HG02623 (cell line): ENCODE data around the gene MYRIP.

Experiments used
- ATAC-seq: cut with Tn5 transposase; IDR thresholded peaks from one replicate; pipeline ENCODE4 v1.9.1; 2021; ENCODE audit warnings: moderate library complexity; ENCODE audit not compliant: unreplicated experiment

The MYRIP gene

DNA sequence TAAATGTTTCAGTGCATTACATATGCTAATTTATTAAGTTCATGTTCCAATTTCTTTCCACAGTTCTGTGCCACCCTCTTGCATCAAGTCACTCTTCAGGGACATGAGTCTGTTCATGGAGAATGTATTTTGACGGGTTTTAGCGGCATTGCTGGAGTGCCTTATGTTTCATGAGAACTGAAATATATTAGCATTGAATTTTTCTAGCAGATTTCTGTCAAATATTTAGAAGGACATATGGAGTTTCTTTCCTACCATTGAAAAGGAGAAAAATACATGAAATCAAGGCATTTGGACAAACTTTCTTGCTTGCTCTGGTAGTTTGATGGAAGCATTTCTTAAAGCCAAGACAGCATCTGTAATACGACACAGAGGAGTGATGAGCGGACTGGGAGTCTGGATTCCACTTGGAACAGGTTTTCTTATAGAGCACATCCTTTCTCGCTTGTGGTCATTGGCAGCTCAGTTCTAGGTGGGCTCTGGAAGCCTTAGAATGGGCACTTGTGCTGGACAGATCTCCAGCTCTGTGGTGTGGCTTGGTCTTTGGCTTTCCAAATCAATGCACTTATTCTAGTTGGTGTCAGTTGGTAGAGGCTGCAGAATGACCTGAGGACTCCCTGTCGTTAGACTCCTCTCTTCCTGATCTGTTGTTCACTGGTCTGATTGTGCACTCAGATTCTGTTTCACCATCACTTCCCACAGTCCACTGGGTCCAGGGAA lies 415.5 kb downstream of the MYRIP start:
- no peak for ATAC-seq

- no peak for ATAC-seq
Measured at GRCh38 chr3:40226636-40227035, 417.2 kb downstream of the MYRIP start.

GRCh38 chr3:40228792-40229350 lies 419.5 kb downstream of the MYRIP start:
- no peak for ATAC-seq

DNA sequence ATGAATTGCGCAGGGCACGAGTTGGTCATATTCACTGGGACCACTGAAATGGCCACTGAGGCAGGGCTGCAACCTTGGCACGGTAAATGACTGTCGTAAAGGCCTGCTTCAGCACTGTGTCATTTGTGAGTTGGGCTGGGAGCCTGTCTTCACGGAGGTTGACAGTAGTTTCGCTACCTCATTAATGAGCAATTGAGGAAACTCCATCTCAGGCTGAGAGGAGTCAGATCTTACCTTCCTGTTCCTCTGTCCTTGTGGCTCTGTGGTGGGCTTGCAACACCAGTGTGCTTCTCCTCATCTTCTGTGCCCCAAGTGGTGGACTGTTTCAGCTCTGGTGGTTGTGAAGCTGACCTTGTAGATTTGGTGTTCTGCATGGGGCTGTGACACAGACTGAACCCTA lies 420.0 kb downstream of the MYRIP start:
- no peak for ATAC-seq

DNA sequence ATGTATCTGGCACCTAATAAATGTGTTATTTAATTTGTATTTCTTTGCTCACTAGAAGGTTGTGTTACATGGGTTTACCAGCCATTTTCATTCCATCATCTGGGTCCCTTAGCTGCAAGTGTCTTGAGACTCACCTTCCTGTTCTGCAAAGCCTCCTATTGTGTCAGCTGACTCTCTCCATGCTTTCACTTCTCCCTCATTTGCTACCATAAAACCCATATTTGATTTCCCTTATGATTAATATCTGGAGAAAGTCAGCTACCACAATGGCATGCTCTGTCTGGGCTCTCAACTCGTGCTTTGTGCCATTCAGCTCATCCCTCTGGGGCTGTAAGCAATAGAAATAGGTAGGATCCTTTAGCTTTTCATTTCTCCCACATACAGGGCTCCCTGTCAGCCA lies 420.6 kb downstream of the MYRIP start:
- no peak for ATAC-seq

DNA sequence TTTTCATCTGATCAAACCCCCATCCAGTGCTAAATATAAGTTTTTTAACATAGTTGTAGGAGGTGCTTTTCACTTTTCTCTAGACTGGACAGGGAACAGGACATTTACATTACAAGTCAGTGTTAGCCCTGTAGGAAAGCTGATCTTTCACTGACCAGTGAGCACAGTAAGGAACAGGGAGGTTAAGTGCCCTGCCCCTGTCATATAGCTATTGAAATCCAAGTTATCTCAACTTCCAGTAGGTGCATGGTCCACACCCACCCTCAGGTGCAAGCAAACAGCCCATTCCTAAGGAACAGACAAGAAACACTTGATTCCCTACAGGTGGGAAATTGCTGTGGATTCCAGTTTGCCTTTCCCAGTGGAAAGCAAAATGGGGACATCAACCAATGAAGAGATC lies 421.0 kb downstream of the MYRIP start:
- ATAC-seq, result no peak

GRCh38 chr3:40232626-40233025 lies 423.2 kb downstream of the MYRIP start:
- ATAC-seq, result no peak

DNA sequence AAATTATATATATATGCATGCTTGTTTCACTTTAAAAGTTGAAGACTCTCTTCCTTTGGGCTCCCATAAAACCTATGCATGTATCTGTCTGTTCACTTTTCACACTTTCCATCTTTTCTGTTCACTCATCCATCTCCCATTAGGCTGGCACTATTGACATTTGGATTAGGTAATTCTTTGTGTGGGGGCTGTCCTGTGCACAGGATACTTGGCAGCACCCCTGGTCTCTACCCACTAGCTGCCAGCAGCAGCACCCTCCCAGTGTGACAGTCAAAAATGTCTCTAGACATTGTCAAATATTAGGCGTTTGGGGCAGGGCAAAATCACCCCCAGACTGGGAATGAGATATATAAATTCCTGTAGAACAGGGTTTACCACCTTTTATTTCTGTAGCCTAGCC lies 427.8 kb downstream of the MYRIP start:
- no peak for ATAC-seq

DNA sequence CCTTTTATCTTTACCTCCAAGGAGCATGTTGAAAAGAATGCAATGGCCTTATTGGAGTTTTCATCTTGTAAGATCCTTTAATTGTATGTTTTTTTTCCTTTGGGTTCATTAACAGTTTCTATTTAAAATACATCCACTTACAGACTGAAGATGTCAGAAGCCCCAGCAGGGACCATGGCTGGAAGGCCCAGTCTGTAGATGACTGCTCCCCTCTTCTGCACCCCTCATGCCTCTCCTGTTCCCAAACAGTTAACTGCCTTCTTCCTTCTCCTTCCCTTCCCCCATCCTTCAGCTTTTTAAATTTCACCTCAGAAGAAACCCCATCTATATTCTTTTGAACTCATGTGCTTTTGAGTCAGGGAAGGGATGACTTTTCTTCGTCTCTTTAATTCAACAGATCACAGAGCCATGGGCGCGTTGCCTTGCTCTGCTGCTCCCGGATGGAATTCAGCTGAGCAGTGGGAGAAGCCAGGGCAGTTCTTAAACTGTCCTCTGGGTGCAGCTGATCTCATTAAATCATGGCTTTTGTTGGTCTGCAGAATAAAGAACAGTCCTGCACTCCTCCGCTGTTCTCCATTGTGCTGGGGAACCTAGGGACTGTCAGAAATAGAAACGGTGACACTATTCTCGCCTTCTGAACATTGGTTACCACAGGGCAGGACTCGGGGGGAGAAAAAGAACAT lies 428.6 kb downstream of the MYRIP start:
- no peak for ATAC-seq

GRCh38 chr3:40240921-40241320 lies 431.5 kb downstream of the MYRIP start:
- no peak for ATAC-seq

GRCh38 chr3:40242216-40242615 lies 432.8 kb downstream of the MYRIP start:
- no peak for ATAC-seq

DNA sequence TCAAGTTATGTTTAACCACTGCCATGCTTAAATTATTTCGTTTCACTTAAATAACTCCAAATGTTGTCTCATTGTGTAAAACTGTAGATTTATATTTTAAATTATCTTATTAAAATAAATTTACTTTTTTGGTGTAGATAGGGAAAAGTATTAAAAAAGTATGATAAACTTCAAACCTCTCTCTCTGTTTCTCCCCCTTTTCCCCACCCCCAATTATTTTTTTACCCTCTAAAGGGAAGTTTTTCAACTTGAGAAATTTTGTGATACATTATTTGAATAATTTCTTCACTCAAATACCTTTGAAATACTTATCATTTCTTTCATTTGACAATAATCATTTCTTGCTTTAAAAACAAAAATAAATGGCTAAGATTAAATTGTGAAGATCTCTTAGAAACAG lies 433.2 kb downstream of the MYRIP start:
- ATAC-seq, result no peak

- ATAC-seq, result no peak
Measured at GRCh38 chr3:40243056-40243455, 433.6 kb downstream of the MYRIP start.

GRCh38 chr3:40247714-40248454 lies 438.5 kb downstream of the MYRIP start:
- ATAC-seq, result no peak

- no peak for ATAC-seq
Measured at GRCh38 chr3:40248591-40248990, 439.2 kb downstream of the MYRIP start.

- ATAC-seq, result no peak
Measured at GRCh38 chr3:40249168-40249567, 439.8 kb downstream of the MYRIP start.

DNA sequence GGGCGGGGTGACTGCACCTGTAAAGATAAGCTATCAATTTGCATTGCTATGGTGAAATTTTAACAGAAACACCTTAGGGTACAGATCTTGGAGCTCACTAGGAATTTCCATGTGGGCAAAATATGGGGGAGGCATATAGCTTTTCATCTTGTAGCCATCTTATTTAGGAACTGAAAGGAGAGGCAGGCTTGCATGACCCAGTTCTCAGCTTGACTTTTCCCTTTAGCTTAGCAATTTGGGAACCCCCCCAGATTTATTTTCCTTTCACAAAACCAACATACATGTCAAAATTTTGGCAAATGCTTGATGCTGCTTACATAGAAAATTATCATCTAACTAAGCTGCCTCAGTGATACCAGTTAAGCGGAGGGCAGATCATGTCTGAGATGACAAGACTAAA lies 445.1 kb downstream of the MYRIP start:
- no peak for ATAC-seq

GRCh38 chr3:40254891-40255290 lies 445.5 kb downstream of the MYRIP start:
- ATAC-seq, result no peak

GRCh38 chr3:40255532-40255931 lies 446.1 kb downstream of the MYRIP start:
- no peak for ATAC-seq

DNA sequence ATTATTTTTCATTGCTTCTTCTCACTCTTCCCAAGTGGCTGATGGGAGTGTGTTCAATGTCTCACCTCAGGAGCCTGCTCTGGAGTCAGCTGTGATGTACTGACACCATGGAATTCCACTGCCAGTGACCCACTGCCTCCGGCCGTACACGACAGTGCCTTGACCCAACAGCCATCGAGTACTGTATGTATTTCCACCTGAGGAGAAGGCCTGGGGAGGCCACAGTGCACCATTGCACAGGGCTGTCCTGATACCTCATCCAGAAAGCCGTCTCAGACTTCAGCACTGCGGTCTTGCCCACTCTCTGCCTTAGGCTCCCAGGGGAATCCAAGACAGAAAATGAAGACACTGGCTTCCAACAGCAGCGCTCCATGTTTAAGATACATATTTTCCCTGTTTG lies 448.7 kb downstream of the MYRIP start:
- ATAC-seq, result no peak

GRCh38 chr3:40258555-40258954 lies 449.1 kb downstream of the MYRIP start:
- ATAC-seq, result no peak

- ATAC-seq, result no peak
Measured at GRCh38 chr3:40262331-40262730, 452.9 kb downstream of the MYRIP start.
